Common myeloid progenitor, CD34-positive (primary cell): Measurements from ENCODE around the gene SDCCAG8.
A peak's percentile ranks its signal among the peaks of the same experiment; 100 is the strongest.

Source experiments
- CTCF ChIA-PET: fragments of 350-600 bp; sonication (Branson Sonifier 250); formaldehyde crosslinking; loops from one replicate; lab custom pipeline; 2021; ENCODE audit warnings: antibody characterized with exemption; lab: Charles Lee
- POLR2A ChIA-PET: fragments of 350-600 bp; sonication (Branson Sonifier 250); formaldehyde crosslinking; loops from one replicate; lab custom pipeline; 2021; ENCODE audit warnings: antibody characterized with exemption; lab: Charles Lee
- DNase-seq, 3 donors: peaks; one replicate each; pipeline versions ENCODE4 v3.0.0 to v3.0.0-alpha.2; 2013
- H3K27ac ChIP-seq, 2 experiments: 1 replicate in 1 of 2; 2 replicates in 1 of 2; pipeline ENCODE4 v1.7.0; 2013; ENCODE audit warnings: inconsistent platforms in 2 of 2, low read length in 2 of 2, mild to moderate bottlenecking in 2 of 2, low read depth in 1 of 2, moderate library complexity in 1 of 2; ENCODE audit not compliant: severe bottlenecking in 2 of 2, insufficient read depth in 1 of 2, poor library complexity in 1 of 2
- H3K27me3 ChIP-seq, 5 experiments: replicated peaks in 2 of 5; 1 replicate in 3 of 5; 2 replicates in 2 of 5; pipeline versions ENCODE4 v1.6.1 to v1.7.0; 2013; ENCODE audit warnings: low read length in 4 of 5, mild to moderate bottlenecking in 2 of 5, moderate library complexity in 2 of 5, inconsistent platforms in 1 of 5; ENCODE audit not compliant: insufficient read depth in 5 of 5, control insufficient read depth in 4 of 5
- H3K36me3 ChIP-seq, 4 experiments: 1 replicate in 2 of 4; 2 replicates in 2 of 4; pipeline versions ENCODE4 v1.6.1 to v1.7.0; 2013; ENCODE audit warnings: low read length in 3 of 4, control low read depth in 1 of 4, mild to moderate bottlenecking in 1 of 4; ENCODE audit not compliant: control insufficient read depth in 4 of 4, insufficient read depth in 4 of 4
- H3K4me1 ChIP-seq, 4 experiments: 1 replicate in 3 of 4; 2 replicates in 1 of 4; pipeline versions ENCODE4 v1.6.1 to v1.7.1; 2013; ENCODE audit warnings: low read length in 3 of 4, mild to moderate bottlenecking in 3 of 4, control low read depth in 1 of 4, inconsistent platforms in 1 of 4, moderate library complexity in 1 of 4; ENCODE audit not compliant: control insufficient read depth in 4 of 4, insufficient read depth in 4 of 4; ENCODE audit errors: control extremely low read depth in 1 of 4
- H3K4me3 ChIP-seq, 7 experiments: 1 replicate in 4 of 7; 2 replicates in 3 of 7; pipeline versions ENCODE4 v1.5.1 to v1.7.0; 2013; ENCODE audit warnings: mild to moderate bottlenecking in 7 of 7, low read length in 6 of 7, moderate library complexity in 6 of 7, inconsistent platforms in 2 of 7, low read depth in 2 of 7, control low read depth in 1 of 7; ENCODE audit not compliant: insufficient read depth in 4 of 7, control insufficient read depth in 1 of 7; ENCODE audit errors: extremely low read depth in 1 of 7
- H3K9me3 ChIP-seq, 5 experiments: 1 replicate in 4 of 5; 2 replicates in 1 of 5; pipeline versions ENCODE4 v1.6.1 to v1.7.1; 2013; ENCODE audit warnings: low read length in 4 of 5, mild to moderate bottlenecking in 2 of 5, inconsistent platforms in 1 of 5, low read depth in 1 of 5, moderate library complexity in 1 of 5; ENCODE audit not compliant: control insufficient read depth in 4 of 5, insufficient read depth in 2 of 5; ENCODE audit errors: control extremely low read depth in 1 of 5
- WGBS: methylation state at CpG from one replicate; pipeline ENCODE4 v1.1.5; 2013; ENCODE audit not compliant: insufficient coverage; 5-methylcytosine and 5-hydroxymethylcytosine counted together

Gene SDCCAG8

DNA sequence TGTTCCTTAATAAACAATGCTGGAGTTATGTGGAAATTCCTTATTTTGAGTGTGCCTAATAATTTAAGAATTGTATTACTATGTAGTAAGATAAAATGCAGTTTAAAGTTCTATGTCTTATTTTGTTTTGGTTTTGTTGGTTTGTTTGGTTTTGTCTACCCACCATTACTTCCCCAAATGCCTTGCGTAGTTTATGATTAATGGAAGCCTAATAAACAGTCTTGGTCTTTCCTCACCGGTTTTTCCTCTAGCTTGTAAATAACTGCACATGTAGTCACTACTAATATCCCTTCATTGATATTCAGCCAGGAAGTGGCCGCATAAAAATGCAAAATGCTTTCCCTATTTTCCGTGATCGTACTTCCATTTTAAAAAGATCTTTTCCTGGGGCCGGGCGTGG lies 2.9 kb downstream of the SDCCAG8 start:
- DNase-seq = peak in 2 of 3 donors; percentile 36 to 50
- WGBS = 96% methylated on average over 5 of the region's 7 CpGs
- Histone ChIP-seq H3K27me3 (no peaks in the 10 kb centered on the region), H3K9me3 (no peaks in the 10 kb centered on the region), H3K36me3 (peaks cover 0 to 2% (median under 1%) of the 10 kb centered on the region in 4 experiments), H3K4me1 (peaks cover 26 to 69% (median 32%) of the 10 kb centered on the region in 4 experiments), H3K27ac (no peak overlapping the region), H3K4me3 (no peak overlapping the region)
- ChIA-PET POLR2A (interaction anchor here (0.5 kb wide), 1 partner anchor 43 kb away, joined by 3 read pairs; no protein-coding TSS in a partner anchor), CTCF (no interaction called here)

DNA sequence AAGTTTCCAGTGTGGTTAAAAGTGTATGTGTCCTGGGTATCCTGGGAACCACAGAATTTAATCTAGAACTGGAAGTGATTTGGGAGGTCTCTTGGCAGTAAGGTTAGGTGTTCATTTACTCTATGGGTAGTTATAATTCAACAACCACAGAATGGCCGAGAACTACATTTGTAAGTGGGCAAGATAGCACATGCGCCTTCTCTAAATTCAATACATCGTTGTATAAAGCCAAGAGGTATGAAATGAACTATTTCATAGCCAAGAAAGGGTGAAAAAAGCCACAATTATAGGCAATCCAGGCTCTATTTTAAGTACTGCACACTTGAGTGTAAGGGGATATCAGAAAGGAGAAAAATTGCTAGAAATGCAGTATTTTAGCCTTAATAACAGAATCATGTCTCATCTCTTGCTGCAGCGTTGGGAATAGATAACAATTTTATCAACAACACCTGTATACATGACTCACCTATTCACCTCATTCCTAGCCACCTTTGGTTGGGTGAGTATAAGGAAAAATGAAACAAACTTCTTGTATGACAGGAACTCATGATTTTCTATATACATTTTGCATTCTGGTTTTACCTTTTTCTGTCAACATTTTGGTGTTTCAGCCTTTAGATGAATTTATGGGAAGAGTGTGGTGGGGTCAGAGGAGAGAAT lies 4.5 kb downstream of the SDCCAG8 start:
- 100% methylated on average over 1 of the region's 4 CpGs for WGBS
- Histone ChIP-seq H3K36me3 (peaks cover 0 to 4% (median under 1%) of the 10 kb centered on the region in 4 experiments), H3K27me3 (no peaks in the 10 kb centered on the region), H3K9me3 (no peaks in the 10 kb centered on the region), H3K27ac (peak overlapping the region in 1 of 2 experiments; percentile 32), H3K4me1 (peaks cover 31 to 80% (median 48%) of the 10 kb centered on the region in 4 experiments), H3K4me3 (no peak overlapping the region)
- no peak for DNase-seq
- CTCF ChIA-PET = no interaction called here
- POLR2A ChIA-PET = no interaction called here

DNA sequence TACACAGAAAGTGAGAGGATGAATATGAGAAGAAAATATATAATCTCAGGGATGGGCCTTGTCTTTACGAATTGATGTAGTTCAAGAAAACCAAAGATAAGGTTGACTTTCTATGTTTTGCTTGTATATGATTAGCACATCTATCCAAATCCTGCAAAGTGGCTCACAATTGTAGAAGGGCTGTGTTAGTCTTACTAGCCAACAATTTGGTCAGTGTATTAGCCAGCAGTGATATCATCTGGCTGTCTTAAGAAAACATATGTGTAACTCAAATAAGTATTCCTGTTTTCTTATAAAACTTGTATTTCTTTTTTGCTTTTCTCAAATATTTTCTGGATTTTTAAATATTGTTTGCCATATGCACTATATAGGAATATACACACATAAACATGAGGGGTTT lies 5.5 kb downstream of the SDCCAG8 start:
- Histone ChIP-seq H3K27me3 (no peaks in the 10 kb centered on the region), H3K4me1 (peaks cover 28 to 82% (median 54%) of the 10 kb centered on the region in 4 experiments), H3K9me3 (no peaks in the 10 kb centered on the region), H3K36me3 (peaks cover 0 to 4% (median under 1%) of the 10 kb centered on the region in 4 experiments), H3K4me3 (no peak overlapping the region), H3K27ac (no peak overlapping the region)
- POLR2A ChIA-PET = no interaction called here
- 100% methylated on average over 1 of the region's 1 CpG for WGBS
- CTCF ChIA-PET = no interaction called here
- DNase-seq = no peak

DNA sequence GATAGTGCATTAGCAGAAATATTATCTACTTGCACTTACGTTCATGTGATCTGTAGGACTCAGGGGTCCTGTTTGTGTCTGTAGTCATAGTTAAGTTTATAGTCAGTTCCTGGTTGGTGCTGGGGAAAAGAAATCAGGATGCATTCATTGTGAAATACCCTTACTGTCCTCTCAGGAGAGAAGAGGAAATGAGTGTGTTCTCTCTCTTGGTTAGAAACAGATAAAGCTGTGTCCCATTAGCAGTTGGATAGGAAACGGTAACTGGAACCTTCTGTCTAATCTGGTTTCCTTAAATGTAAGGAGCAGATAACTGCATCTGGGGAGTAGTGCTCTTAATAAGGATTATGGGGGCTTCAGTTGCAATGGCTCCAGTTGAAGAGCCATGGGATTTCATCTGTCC lies 8.9 kb downstream of the SDCCAG8 start:
- whole genome bisulfite sequencing = 0% methylated on average over 1 of the region's 2 CpGs
- Histone ChIP-seq H3K4me1 (peaks cover 30 to 89% (median 74%) of the 10 kb centered on the region in 4 experiments), H3K4me3 (peak overlapping the region in 2 of 7 experiments; percentile 17 to 57), H3K27me3 (no peaks in the 10 kb centered on the region), H3K36me3 (peaks cover 0 to 4% (median under 1%) of the 10 kb centered on the region in 4 experiments), H3K27ac (peak overlapping the region; percentile 73 to 80), H3K9me3 (no peaks in the 10 kb centered on the region)
- ChIA-PET POLR2A (interaction anchor here (0.7 to 2.1 kb wide), 4 partner anchors 9 to 90 kb away, joined by 3 to 18 read pairs (median 4); partner anchors contain the start of genes CEP170 and SDCCAG8), CTCF (interaction anchor here (1.3 to 2.5 kb wide), 4 partner anchors 10 to 27 kb away, joined by 4 to 23 read pairs (median 5); partner anchors contain the start of genes CEP170 and SDCCAG8)
- peak; percentile 69 to 96 (median 90) for DNase-seq

DNA sequence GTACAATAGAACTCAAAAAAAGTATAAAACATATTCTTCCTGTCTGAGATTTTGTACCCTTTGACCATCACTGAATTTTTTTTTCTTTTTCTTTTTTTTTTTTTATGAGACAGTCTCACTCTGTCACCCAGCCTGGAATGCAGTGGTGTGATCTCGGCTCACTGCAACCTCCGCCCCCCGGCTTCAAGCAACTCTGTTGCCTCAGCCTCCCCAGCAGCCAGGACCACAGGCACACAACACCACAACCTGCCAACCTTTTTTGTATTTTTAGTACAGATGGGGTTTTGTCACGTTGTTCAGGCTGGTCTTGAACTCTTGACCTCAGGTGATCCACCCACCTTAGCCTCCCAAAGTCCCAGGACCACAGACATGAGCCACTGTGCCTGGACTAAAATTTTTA lies 10.4 kb downstream of the SDCCAG8 start:
- Histone ChIP-seq H3K36me3 (peaks cover 0 to 10% (median 3%) of the 10 kb centered on the region in 4 experiments), H3K4me1 (peaks cover 32 to 84% (median 73%) of the 10 kb centered on the region in 4 experiments), H3K9me3 (no peaks in the 10 kb centered on the region), H3K27me3 (no peaks in the 10 kb centered on the region), H3K4me3 (no peak overlapping the region), H3K27ac (no peak overlapping the region)
- DNase-seq = no peak
- CTCF ChIA-PET = interaction anchor here (1.4 to 2.5 kb wide), 2 partner anchors 11 to 29 kb away, joined by 4 to 23 read pairs; partner anchors contain the start of genes CEP170 and SDCCAG8
- POLR2A ChIA-PET = interaction anchor here (1.7 to 2.1 kb wide), 2 partner anchors 11 to 18 kb away, joined by 3 to 18 read pairs; partner anchors contain the start of genes CEP170 and SDCCAG8
- 86% methylated on average over 1 of the region's 4 CpGs for WGBS

DNA sequence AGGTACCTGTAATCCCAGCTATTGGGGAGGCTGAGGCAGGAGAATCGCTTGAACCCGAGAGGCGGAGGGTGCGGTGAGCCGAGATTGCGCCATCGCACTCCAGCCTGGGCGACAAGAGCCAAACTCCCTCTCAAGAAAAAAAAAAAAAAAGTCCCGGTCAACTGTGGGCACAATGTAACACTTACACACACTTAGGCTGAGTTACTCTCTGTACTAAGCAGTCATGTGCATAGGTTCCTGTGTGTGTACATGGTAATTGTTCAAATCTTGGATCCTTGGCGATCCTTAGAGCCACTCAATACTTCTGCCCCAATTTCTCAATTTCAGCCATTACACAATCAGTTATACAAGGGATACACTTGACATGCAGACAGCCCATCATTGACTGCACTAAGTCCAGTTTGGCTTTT lies 11.6 kb downstream of the SDCCAG8 start:
- Histone ChIP-seq H3K4me1 (peaks cover 32 to 81% (median 71%) of the 10 kb centered on the region in 4 experiments), H3K36me3 (peaks cover 3 to 17% (median 8%) of the 10 kb centered on the region in 4 experiments), H3K9me3 (no peaks in the 10 kb centered on the region), H3K4me3 (peak overlapping the region in 5 of 7 experiments; percentile 20 to 61 (median 46)), H3K27me3 (no peaks in the 10 kb centered on the region), H3K27ac (peak overlapping the region; percentile 57 to 85)
- POLR2A ChIA-PET = no interaction called here
- peak in 1 of 3 donors; percentile 40 for DNase-seq
- CTCF ChIA-PET = no interaction called here
- WGBS = 100% methylated on average over 1 of the region's 10 CpGs
